Measurements from ENCODE around the gene TXNDC5.

- TF ChIP-seq CTCF (conservative IDR thresholded peaks at IDR 0.05), result no peak
- no peak for TF ChIP-seq ZFX (IDR thresholded peaks at IDR 0.05)
Measured at GRCh38 chr6:7917729-7918128, 7.1 kb upstream of the TXNDC5 start.

Measured in C4-2B (cell line).